SU-DHL-6 (cell line): ENCODE results near the gene ACRBP.

Source experiments
- EZH2phosphoT487 ChIP-seq: fragments of 200-600 bp; sonication (generic), shearing (Covaris generic); conservative IDR thresholded peaks from 2 replicates; pipeline ENCODE4 v1.6.1; 2018; ENCODE audit warnings: mild to moderate bottlenecking, antibody characterized with exemption, low read length, moderate library complexity, mixed read lengths
- TF ChIP-seq, protein P1 (sequence below): fragments of 200-600 bp; sonication (generic); IDR thresholded peaks from one replicate; pipeline ENCODE4 v1.5.1; 2017; ENCODE audit warnings: antibody characterized with exemption, mild to moderate bottlenecking, low read length, moderate library complexity; ENCODE audit not compliant: insufficient read depth, poor library complexity, severe bottlenecking

- TF ChIP-seq, protein P1, sequence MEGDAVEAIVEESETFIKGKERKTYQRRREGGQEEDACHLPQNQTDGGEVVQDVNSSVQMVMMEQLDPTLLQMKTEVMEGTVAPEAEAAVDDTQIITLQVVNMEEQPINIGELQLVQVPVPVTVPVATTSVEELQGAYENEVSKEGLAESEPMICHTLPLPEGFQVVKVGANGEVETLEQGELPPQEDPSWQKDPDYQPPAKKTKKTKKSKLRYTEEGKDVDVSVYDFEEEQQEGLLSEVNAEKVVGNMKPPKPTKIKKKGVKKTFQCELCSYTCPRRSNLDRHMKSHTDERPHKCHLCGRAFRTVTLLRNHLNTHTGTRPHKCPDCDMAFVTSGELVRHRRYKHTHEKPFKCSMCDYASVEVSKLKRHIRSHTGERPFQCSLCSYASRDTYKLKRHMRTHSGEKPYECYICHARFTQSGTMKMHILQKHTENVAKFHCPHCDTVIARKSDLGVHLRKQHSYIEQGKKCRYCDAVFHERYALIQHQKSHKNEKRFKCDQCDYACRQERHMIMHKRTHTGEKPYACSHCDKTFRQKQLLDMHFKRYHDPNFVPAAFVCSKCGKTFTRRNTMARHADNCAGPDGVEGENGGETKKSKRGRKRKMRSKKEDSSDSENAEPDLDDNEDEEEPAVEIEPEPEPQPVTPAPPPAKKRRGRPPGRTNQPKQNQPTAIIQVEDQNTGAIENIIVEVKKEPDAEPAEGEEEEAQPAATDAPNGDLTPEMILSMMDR: no peak
- no peak for TF ChIP-seq EZH2phosphoT487
These were observed 41.6 kb downstream of the ACRBP start for GRCh38 chr12:6605421-6606330.
